HPDE6-E6E7 (cell line): ENCODE data around the gene TTC23.
"Not testable (repeated sequence)": the region's sequence is repeated elsewhere in the genome, so short reads cannot be mapped to it uniquely, and the experiment has no call there.

Experiments
- DNase-seq: peaks from one replicate; pipeline ENCODE4 v3.0.0; 2011; ENCODE audit warnings: missing footprints; ENCODE audit errors: extremely low spot score

TTC23 gene

GRCh38 chr15:99250001-99250400 is 620 bp upstream of the TTC23 start:
- no peak for DNase-seq

- DNase-seq: no peak
Measured at GRCh38 chr15:99248000-99248715, 1.2 kb downstream of the TTC23 start.

GRCh38 chr15:99247062-99247461 is 2.3 kb downstream of the TTC23 start:
- no peak for DNase-seq

- no peak for DNase-seq
Measured at GRCh38 chr15:99244306-99244705, 5.1 kb downstream of the TTC23 start.

GRCh38 chr15:99241752-99242151 is 7.6 kb downstream of the TTC23 start:
- no peak for DNase-seq

DNA sequence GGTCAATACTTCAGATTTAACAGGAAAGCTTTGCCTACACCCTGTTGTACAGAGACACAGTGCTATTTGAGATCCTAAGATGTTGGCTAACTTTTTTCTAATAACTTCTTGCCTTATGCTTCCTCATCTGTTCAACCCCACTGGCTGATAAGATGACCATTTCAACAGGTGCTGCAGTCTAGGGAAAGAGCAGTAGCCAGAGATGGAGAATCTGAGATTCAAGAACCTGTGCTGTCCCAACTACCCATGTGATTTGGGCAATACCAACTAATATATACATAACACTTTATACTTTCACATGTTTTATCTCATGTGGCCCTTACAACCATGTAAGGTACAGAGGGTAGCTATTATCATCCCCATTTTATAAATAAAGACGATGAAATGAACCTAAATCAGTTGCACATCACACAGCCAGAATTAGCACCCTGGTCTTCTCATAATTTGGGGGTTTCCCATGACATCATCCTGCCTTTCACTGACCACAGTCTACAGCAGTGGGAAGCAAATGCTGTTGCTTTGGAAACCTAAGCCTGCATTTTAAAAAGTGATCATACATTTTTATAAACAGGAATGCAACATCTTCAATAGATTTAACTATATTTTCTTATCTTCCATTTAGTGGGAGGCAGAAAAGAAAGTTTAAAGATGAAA is 9.7 kb downstream of the TTC23 start:
- no peak for DNase-seq

GRCh38 chr15:99238849-99239248 is 10.5 kb downstream of the TTC23 start:
- DNase-seq: no peak

GRCh38 chr15:99234160-99234559 is 15.2 kb downstream of the TTC23 start:
- DNase-seq: not testable (repeated sequence)

GRCh38 chr15:99232740-99233139 is 16.6 kb downstream of the TTC23 start:
- DNase-seq: no peak

DNA sequence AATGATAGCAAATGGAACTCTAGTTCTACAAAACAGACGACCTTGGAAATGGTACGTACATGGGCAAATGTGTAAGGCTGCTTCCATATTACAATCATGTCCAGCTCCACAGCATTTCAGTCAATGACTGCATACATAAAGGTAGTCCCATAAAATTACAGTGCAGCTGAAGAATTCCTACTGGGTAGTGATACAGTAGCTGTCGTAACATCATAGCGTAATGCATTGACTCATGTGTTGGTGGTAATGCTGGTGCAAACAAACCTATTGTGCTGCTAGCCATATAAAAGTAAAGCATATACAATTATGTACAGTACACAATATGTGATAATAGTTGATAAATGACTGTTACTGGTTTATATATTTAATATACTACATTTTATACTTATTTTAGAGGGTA is 18.5 kb downstream of the TTC23 start:
- DNase-seq: no peak

GRCh38 chr15:99228120-99228770 is 21.1 kb downstream of the TTC23 start:
- DNase-seq: no peak

GRCh38 chr15:99226802-99227201 is 22.6 kb downstream of the TTC23 start:
- DNase-seq: no peak

DNA sequence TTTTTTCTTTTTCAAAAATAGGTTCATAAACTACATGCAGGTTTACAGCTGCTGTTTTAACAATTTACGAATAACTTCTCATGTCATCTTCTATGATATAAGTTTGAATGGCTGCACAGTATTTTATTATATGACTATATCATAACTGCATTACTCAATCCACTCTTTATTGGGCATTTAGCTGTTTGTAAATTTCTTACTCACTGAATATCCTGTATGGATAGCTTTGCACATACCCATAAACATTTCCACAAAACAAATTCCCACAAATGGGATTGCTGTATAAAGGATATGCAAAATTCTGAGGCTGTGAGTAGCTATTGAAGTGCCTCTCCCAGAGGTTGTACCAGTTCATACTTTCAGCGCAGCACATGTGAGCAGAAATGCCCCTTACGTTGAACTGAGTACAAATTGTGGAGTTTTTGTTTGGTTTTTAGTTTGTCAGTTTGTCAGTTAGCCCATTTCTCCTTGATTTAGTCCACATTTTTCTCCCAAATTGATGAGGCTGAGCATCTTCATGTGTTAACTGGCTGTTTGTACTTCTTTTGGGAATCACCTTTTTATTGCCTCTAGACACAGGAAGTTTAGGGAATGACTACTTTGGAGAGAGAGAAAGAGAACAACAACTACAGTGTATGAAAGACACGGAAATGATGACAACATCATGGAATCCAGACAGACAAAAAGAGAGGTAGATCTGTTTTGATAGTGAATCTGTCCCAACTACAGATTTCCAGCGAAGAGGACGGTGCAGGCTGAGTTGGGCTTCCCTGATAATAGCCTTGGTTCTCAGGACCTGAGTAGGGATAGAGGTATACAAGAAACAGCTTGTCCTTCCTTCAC is 24.8 kb downstream of the TTC23 start:
- no peak for DNase-seq

- peak; percentile 50 for DNase-seq
Measured at GRCh38 chr15:99213187-99213811, 36.1 kb downstream of the TTC23 start.

DNA sequence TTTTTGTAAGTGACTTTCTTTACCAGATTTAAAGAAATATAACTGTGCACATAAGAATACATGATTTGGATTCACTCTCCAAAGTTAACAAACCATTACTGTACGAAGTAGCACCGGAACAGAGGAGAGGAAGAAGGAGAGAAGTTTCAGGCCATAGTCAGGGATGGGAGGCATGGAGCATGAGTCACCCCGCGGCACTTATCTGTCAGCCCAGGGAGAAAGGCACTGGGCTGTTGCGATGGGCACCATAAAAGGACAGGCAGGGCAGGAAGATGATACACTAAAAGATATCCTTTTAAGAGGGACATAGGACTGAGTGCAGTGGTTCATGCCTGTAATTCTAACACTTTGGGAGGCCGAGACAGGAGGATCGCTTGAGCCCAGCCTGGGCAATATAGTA is 37.0 kb downstream of the TTC23 start:
- no peak for DNase-seq

DNA sequence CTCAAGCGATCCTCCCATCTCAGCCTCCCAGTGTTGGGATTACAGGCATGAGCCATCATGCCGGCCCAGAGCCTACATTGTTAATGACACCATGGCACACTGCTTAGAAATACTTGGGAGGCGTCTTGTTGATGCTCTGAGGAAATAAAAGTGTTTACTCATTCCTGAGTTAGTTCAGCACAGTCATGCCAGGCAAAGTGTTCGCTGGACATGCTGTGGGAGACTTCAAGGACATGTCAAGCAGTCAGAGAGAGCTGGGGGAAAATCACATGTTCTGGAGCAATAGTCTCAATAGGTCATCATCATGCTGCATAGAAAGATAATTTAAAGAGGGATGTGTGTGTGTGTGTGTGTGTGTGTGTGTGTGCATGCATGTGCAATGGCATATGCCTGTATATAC is 37.5 kb downstream of the TTC23 start:
- no peak for DNase-seq

- no peak for DNase-seq
Measured at GRCh38 chr15:99210334-99210733, 39.0 kb downstream of the TTC23 start.

GRCh38 chr15:99209326-99209725 is 40.1 kb downstream of the TTC23 start:
- DNase-seq: no peak

GRCh38 chr15:99207672-99208071 is 41.7 kb downstream of the TTC23 start:
- DNase-seq: no peak

GRCh38 chr15:99202176-99202552 is 47.2 kb downstream of the TTC23 start:
- no peak for DNase-seq

DNA sequence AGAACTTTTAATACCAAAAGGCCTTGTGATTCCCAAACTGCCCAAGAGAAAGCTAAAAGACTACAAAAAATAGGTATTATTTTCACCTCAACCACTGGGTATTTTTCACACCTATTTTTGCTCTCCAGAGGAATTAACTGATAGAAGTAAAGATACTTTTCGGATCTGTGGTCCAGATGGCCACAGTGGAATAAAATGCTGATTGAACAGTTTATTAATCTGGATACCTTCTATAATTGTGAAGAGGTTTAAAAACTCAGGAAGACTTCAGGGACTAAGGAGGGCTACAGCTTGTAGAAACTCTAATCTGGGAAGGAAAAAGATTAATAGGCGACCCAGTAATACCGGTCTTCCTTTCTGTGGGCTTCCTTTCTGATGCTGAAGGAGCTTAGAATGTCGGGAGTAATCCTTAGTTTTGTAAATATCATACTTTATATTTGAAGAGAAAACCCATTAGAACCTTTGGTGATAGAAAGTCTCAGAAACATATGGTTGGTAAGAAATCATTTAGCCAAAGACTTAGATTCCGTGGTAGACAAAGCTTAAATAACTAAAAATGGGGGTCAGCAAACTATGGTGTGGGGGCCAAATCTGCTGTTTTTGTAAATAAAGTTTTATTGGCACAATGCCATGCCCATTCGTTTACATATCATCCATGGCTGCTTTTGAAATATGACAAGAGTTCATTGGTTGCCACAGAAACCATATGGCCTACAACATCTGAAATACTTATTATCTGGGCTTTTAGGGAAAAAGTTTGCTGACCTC is 47.8 kb downstream of the TTC23 start:
- DNase-seq: no peak
